Measurements from ENCODE around the gene HPCAL1. TPM values are rescaled to one million over a fixed set of nuclear protein-coding genes. Genes with fewer than 3 reads are reported as not detected.

Gene HPCAL1
- total RNA-seq, 6 experiments from 2014 or later, result 36.3 to 60.3 (median 57.2) TPM

DNA sequence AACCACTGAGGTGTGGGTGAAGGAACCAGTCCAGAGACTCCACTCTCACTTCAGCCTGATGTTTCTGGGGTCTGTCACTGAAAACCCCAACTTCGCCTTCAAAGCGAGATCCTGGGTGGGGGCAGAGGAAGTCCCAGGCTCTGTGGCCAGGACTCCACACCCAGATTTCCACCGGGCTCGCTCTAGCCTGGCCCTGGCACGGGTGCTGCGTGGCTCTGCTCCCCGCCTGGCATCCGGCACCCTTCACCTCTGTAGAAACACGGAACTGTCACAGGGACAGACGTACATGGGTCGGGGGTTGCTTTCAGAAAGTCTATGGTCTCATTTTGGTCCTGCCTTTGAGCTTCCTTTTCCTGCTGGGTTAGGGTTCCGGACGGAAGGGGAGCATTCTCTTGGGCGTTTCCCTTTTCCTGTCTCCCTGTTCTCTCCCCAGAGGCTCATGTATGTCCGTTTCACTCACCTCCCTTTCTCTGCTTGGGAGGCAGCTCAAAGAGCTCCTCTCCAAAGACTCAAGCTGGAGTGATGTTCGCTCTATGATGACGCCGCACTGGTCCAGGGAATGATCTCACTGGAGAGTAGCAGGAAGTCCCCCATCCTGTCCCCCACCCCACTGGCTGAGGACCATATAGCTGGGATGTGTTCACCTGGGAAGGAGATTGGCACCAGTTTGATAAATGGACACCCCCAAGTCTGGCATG, 103.9 kb downstream of the HPCAL1 start:
- no peak for DNase-seq
- Mint-ChIP-seq H3K27ac (peak overlapping the region; percentile 84), H3K4me3 (no peak overlapping the region), H3K4me1 (ENCODE audit: low read depth) (peaks cover 73% of the 10 kb centered on the region), H3K27me3 (ENCODE audit: insufficient read depth) (peaks cover 3% of the 10 kb centered on the region; the same call in 1 of the 2 replicates), H3K9me3 (no peaks in the 10 kb centered on the region), H3K36me3 (ENCODE audit: low read depth) (peaks cover 7% of the 10 kb centered on the region)
- no peak for TF ChIP-seq CTCF (IDR thresholded peaks at IDR 0.05)

GRCh38 chr2:10407432-10407831, 104.7 kb downstream of the HPCAL1 start:
- Mint-ChIP-seq H3K27ac (peak overlapping the region; percentile 84), H3K4me3 (peak overlapping the region; percentile 62)

GRCh38 chr2:10407841-10408648, 105.3 kb downstream of the HPCAL1 start:
- Mint-ChIP-seq H3K9me3 (no peaks in the 10 kb centered on the region), H3K36me3 (ENCODE audit: low read depth) (peaks cover 16% of the 10 kb centered on the region; the same call in 1 of the 2 replicates), H3K27me3 (ENCODE audit: insufficient read depth) (peaks cover 3% of the 10 kb centered on the region; the same call in 1 of the 2 replicates), H3K27ac (peak overlapping the region; percentile 84), H3K4me3 (peak overlapping the region; percentile 70), H3K4me1 (ENCODE audit: low read depth) (peaks cover 59% of the 10 kb centered on the region)
- peak; percentile 63 for DNase-seq
- TF ChIP-seq CTCF (IDR thresholded peaks at IDR 0.05), result no peak

More at GRCh38 chr2:10407432-10407831, 104.7 kb downstream of the HPCAL1 start:
- Mint-ChIP-seq H3K36me3 (ENCODE audit: low read depth) (peaks cover 10% of the 10 kb centered on the region), H3K27me3 (ENCODE audit: insufficient read depth) (peaks cover 3% of the 10 kb centered on the region; the same call in 1 of the 2 replicates), H3K9me3 (no peaks in the 10 kb centered on the region), H3K4me1 (ENCODE audit: low read depth) (peaks cover 65% of the 10 kb centered on the region)
- DNase-seq, result no peak
- TF ChIP-seq CTCF (IDR thresholded peaks at IDR 0.05), result no peak

DNA sequence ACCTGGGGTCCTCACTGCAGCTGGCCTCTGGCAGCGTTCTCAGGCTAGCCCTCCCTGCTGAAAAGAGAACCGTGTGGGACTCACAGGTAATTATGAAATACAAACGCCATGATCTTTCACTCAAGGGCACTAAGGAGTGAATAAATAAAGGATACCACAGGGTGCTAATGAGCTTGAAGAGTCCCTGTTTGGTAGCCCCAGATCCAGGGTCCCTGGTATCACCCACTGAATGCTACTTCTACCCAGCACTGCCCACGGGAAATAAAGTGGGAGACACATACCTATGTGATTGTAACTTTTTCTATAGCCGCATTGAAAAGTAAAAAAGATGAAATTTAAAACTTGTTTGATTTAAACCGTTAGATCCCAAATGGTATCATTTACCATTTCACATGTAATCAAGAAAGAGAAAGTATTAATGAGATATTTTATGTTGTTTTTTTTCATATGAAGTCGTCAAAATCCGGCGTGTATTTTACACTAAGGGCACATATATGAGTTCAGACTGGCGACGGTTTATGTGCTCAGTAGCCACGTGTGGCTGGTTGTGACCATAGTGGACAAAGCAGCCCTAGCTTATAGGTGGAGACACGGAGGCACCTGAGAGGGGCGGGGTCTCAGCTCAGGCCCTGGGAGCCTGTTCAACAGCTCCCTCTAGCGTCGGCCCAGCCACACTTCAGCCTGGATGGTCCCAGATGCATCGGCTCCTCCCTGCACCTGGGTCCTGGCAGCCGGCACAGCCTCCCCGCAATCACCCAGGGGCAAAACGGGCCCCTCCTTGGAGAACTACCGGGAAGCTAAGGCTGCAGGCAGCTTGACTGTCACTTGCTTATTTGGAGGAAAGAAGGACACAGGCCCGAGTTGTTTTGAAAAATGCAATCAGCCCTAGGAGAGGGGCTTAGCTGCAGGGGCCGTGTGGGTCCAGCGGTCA, 106.2 kb downstream of the HPCAL1 start:
- H3K4me3 Mint-ChIP-seq, result peak overlapping the region; percentile 70
- peaks cover 12% of the 10 kb centered on the region; the same call in 1 of the 2 replicates for H3K36me3 Mint-ChIP-seq (ENCODE audit: low read depth)
- H3K4me1 Mint-ChIP-seq (ENCODE audit: low read depth), result peaks cover 61% of the 10 kb centered on the region
- H3K27ac Mint-ChIP-seq, result peak overlapping the region; percentile 84
- H3K9me3 Mint-ChIP-seq, result no peaks in the 10 kb centered on the region
- peak; percentile 57 for DNase-seq
- H3K27me3 Mint-ChIP-seq (ENCODE audit: insufficient read depth), result peaks cover 3% of the 10 kb centered on the region; the same call in 1 of the 2 replicates
- TF ChIP-seq CTCF (IDR thresholded peaks at IDR 0.05), result peak; percentile 99
